DND-41 (cell line): ENCODE data around the gene FIGLA.

Experiments used
- CTCF ChIP-seq: IDR thresholded peaks from 2 replicates; pipeline ENCODE4 v1.5.1; 2012; ENCODE audit warnings: borderline replicate concordance, low read length, moderate library complexity, mild to moderate bottlenecking; ENCODE audit not compliant: poor library complexity, severe bottlenecking; ENCODE audit errors: extremely low read depth
- EZH2 ChIP-seq: IDR thresholded peaks from 3 replicates; pipeline ENCODE4 v1.6.1; 2012; ENCODE audit warnings: borderline replicate concordance, low read depth, mild to moderate bottlenecking, moderate library complexity, low read length, inconsistent platforms; ENCODE audit not compliant: severe bottlenecking

GRCh38 chr2:70828115-70828514 lies 37.7 kb upstream of the FIGLA start:
- TF ChIP-seq EZH2 (no peak), CTCF (no peak)
